Right ventricle myocardium superior (tissue), 1 donor: ENCODE data around the gene INSYN1. TPM values are rescaled to one million over a fixed set of nuclear protein-coding genes. Genes with fewer than 3 reads are reported as not detected.
A peak's percentile ranks its signal among the peaks of the same experiment; 100 is the strongest.
"Not testable (repeated sequence)": the region's sequence is repeated elsewhere in the genome, so short reads cannot be mapped to it uniquely, and the experiment has no call there.

ENCODE experiments used
- ATAC-seq: fragments of 200-7000 bp; cut with Tn5 transposase; one replicate; pipeline ENCODE4 v1.9.1; 2020; ENCODE audit warnings: mild to moderate bottlenecking; ENCODE audit not compliant: poor library complexity
- DNase-seq: peaks from one replicate; pipeline ENCODE4 v3.0.0-alpha.2; 2020
- intact Hi-C: fragments of 100-400 bp; cut with DNase I; formaldehyde crosslinking; loops from one replicate; pipeline ENCODE4 v1.11.2; 2022
- total RNA-seq: library from RNA; stranded (reverse); fragmentation: NEBNext Ultra II Directional; extraction: Animal tissue kit (Norgen Biotek cat#: 25700); gene quantifications from one replicate; pipeline ENCODE4 v1.2.1, GENCODE V29; 2021
- donor health status: DM: no; HTN: yes; CAD: no; lungs with severe emphysema.

The INSYN1 gene
- total RNA-seq, 1 donor from 2014 or later, result 155 TPM

- intact Hi-C loops, result no loop called here
- DNase-seq (peak; percentile 63), ATAC-seq (peak; percentile 84)
Measured at GRCh38 chr15:73727330-73727976, 25.7 kb downstream of the INSYN1 start.

DNA sequence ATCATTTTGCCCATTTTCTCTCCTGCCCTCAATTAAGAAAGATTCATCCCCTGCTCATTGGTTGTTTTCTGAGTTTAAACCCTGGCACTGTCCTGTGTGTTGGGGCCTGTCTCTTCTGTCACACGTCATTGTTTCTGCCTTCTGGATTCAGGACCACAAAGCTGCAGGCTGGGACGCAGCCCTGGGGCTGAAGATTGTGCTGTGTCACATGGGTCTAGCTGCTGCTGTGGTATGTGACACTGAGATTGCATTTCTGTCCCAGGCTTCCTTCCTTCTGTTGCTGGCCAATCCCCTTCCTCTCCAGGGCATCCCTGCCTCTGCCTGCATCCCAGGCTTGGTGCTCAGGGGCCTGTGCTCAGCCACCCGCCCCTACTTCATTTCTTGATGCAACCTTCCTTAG lies 28.9 kb downstream of the INSYN1 start:
- ATAC-seq (peak; percentile 23), DNase-seq (no peak)
- intact Hi-C loops, result no loop called here

DNA sequence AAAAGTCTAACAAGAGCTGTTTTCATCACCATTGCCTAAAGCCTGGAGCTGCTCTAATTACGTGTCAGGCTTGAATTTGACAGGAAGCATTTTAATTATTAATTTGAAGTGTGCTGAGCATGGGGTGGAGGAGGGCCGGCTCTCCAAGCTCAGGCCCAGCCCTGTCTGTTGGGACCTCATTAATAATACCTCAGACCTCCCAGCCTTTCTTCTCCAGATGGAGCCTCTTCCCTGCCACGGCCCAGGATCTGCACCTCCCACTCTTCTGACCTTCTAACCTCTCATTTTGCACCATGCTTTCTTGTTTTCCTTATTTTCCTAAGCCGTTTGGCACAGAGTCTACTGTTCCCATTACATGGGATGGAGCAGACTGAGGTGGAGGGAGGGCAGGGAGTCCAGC lies 30.0 kb downstream of the INSYN1 start:
- ATAC-seq, result no peak
- intact Hi-C loops, result no loop called here
- DNase-seq, result no peak

DNA sequence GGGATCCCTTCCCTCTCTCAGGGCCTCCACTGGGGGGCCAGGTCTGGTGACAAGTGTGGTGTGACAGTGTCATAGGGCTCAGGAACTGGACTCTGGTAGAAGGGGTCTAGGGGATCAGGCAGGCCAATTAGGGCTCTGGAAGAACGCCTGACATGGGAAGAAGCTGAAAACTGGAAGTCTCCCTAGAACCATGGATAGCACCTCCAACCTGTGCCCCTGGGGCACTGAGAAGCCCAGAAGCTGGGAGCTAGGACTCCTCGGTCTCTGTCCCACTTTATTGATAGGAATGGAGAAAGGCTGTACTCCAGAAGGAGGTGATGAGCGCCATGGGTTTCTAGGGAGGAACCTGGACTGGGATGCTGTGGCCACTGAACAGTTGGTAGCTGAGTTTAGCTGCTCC lies 30.7 kb downstream of the INSYN1 start:
- intact Hi-C loops, result no loop called here

GRCh38 chr15:73718694-73719093 lies 34.5 kb downstream of the INSYN1 start:
- peak; percentile 10 for ATAC-seq
- DNase-seq, result no peak
- intact Hi-C loops, result loop anchor here (10.0 kb wide), 1 partner anchor 56 kb away; no protein-coding TSS in a partner anchor

More for the DNA sequence above, 30.7 kb downstream of the INSYN1 start:
- DNase-seq (no peak), ATAC-seq (no peak)

GRCh38 chr15:73717802-73718201 lies 35.3 kb downstream of the INSYN1 start:
- intact Hi-C loops, result loop anchor here (10.0 kb wide), 1 partner anchor 57 kb away; no protein-coding TSS in a partner anchor
- ATAC-seq, result no peak
- no peak for DNase-seq

- DNase-seq (no peak), ATAC-seq (no peak)
- intact Hi-C loops, result loop anchor here (10.0 kb wide), 1 partner anchor 58 kb away; no protein-coding TSS in a partner anchor
Measured at GRCh38 chr15:73717206-73717605, 35.9 kb downstream of the INSYN1 start.

DNA sequence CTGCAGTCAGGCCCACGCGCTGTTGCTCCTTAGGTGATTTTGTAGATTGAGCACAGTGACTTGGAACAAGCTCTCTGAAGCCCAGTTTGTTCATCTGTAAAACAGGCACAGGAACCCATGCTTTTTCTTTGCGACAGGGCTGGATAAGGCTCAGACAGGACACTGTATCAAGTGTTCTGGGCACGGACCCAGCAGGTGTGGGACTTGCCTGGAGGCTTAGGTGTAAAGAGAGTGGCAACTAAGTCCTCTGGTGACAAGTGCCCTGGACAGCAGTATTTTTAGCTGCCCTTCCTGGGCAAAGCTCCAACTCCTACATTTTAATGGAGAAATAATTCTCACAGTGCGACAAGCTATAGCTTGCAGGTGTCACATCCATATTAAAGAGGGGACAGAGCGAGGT lies 36.7 kb downstream of the INSYN1 start:
- intact Hi-C loops, result loop anchor here (10.0 kb wide), 1 partner anchor 58 kb away; no protein-coding TSS in a partner anchor
- peak; percentile 87 for ATAC-seq
- DNase-seq, result peak; percentile 91

DNA sequence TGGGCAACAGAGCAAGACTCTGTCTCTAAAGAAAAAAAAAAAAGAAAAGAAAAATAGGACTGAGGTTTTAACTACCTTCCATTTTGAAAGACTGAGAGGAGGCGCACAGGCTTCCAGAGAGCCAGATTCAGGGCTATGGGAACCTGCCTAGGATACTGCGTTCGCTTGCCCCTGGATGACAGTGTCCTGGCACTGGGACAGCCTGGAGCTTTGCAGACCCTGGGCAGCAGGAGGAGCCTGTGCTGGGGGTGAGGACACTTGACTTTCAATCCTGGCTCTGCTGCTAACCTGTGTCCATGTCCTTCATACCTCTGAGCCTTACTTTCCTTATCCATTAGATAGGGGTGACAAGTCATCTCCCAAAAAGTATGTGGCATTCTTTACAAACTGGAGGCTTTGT lies 37.7 kb downstream of the INSYN1 start:
- peak; percentile 67 for DNase-seq
- peak; percentile 75 for ATAC-seq
- intact Hi-C loops, result loop anchor here (10.0 kb wide), 1 partner anchor 59 kb away; no protein-coding TSS in a partner anchor

DNA sequence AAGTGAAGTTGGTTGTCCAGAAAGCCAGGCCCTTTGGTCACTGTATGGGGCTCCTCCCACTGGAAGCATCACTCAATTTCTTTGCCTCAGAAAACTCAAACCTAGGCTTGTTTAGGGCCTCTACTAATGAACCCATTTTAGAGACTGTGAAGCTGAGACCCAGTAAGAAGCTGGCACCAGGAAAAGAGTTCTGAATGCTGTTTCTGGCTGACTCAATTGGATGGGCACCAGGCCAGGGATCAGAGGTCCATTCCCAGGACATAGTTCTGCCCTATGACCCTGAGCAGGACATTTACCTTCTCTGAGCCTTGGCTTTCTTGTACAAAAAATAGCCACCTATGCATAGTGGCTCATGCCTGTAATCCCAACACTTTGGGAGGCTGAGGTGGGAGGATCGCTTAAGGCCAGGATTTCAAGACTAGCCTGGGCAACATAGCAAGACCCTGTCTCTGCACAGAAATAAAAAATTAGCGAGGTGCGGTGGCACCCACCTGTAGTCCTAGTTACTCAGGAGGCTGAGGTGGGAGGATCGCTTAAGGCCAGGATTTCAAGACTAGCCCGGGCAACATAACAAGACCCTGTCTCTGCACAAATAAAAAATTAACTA lies 38.4 kb downstream of the INSYN1 start:
- no peak for DNase-seq
- no peak for ATAC-seq
- intact Hi-C loops, result loop anchor here (5.0 to 10.0 kb wide), 2 partner anchors 60 to 193 kb away; no protein-coding TSS in a partner anchor

DNA sequence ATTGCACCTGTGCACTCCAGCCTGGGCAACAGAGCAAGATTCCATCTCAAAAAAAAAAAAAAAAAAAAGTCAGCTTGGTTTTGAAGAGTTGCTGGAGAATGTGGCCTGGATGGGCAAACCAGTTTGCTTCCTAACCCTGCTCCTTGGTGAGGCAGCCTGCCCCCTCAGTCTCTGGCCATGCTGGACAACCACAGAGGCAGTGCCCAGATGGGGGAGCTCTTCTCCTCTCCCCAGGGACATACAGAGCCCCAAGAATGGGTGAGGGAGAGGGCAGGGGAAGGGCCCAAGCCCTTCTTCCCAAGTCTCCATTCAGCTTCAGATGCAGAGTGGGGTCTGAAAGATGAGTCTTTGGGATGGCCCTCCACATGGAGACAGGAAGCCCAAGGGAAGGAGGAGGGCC lies 41.0 kb downstream of the INSYN1 start:
- intact Hi-C loops, result loop anchor here (5.0 to 10.0 kb wide), 2 partner anchors 63 to 195 kb away; no protein-coding TSS in a partner anchor
- DNase-seq, result no peak
- ATAC-seq, result no peak

DNA sequence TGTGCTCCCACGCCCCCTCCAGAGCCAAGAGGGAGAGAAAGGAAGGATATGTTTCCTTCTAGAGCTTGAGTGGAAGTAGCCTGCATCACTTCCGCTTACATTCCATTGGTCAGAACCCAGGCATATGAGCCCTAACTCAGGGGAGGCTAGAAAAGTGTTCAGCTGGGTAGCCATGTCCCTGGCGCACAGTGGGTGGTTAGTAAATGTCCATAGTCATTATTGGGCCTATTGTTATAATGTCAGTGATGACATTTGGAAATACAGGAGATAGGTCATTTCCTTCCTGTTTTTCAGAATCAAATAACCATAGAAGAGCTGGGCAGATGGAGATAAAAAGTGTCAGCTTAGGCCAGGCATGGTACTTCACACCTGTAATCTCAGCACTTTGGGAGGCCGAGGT lies 41.6 kb downstream of the INSYN1 start:
- intact Hi-C loops, result loop anchor here (5.0 to 10.0 kb wide), 2 partner anchors 63 to 196 kb away; no protein-coding TSS in a partner anchor
- ATAC-seq, result no peak
- no peak for DNase-seq

GRCh38 chr15:73710321-73710720 lies 42.8 kb downstream of the INSYN1 start:
- ATAC-seq, result no peak

DNA sequence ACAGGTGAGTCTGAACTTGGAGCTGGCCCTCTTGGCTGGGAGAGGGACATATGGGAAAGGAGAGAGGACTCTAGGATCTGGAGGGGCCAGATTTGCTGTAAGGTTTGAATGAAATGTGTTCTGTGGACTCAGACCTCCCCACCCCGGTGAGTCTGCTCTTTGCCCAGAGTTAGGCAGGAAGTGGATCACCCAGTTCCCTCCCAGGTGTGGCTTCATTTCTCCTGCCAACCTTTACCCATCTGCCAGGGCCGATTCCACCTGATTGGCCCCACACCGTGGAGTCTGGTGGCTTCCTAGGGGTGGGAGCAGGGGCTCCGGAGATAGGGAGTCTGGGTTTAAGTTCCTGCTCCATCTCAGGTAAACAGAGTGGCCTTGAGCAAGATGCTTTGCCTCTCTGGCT lies 43.5 kb downstream of the INSYN1 start:
- DNase-seq (no peak), ATAC-seq (no peak)
- intact Hi-C loops, result loop anchor here (5.0 to 10.0 kb wide), 3 partner anchors 65 to 405 kb away; no protein-coding TSS in a partner anchor

More at GRCh38 chr15:73710321-73710720, 42.8 kb downstream of the INSYN1 start:
- intact Hi-C loops, result loop anchor here (5.0 to 10.0 kb wide), 2 partner anchors 64 to 197 kb away; no protein-coding TSS in a partner anchor
- no peak for DNase-seq

GRCh38 chr15:73709241-73709640 lies 43.9 kb downstream of the INSYN1 start:
- no peak for ATAC-seq
- no peak for DNase-seq
- intact Hi-C loops, result loop anchor here (10.0 kb wide), 1 partner anchor 404 kb away; no protein-coding TSS in a partner anchor

DNA sequence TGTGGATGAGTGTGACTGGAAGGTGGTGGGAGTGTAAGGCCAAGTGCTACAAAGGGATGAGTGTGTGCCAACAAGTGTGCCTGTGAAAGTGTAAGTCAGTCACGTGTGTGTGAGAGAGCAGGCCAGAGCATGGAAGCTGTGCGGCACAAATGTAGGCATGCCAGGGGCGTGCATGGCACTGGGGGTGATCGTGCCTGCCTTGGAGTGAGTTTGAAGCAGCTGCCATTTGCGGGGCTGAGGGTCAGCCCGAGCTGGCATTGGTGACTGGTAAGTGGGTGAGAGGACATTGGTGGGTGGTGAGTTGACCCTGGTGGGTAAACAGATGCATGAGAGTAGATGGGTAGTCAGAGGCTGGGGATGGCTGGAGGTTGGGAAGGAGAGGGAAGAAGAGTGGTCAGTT lies 44.5 kb downstream of the INSYN1 start:
- DNase-seq (no peak), ATAC-seq (no peak)
- intact Hi-C loops, result loop anchor here (10.0 kb wide), 1 partner anchor 404 kb away; no protein-coding TSS in a partner anchor

DNA sequence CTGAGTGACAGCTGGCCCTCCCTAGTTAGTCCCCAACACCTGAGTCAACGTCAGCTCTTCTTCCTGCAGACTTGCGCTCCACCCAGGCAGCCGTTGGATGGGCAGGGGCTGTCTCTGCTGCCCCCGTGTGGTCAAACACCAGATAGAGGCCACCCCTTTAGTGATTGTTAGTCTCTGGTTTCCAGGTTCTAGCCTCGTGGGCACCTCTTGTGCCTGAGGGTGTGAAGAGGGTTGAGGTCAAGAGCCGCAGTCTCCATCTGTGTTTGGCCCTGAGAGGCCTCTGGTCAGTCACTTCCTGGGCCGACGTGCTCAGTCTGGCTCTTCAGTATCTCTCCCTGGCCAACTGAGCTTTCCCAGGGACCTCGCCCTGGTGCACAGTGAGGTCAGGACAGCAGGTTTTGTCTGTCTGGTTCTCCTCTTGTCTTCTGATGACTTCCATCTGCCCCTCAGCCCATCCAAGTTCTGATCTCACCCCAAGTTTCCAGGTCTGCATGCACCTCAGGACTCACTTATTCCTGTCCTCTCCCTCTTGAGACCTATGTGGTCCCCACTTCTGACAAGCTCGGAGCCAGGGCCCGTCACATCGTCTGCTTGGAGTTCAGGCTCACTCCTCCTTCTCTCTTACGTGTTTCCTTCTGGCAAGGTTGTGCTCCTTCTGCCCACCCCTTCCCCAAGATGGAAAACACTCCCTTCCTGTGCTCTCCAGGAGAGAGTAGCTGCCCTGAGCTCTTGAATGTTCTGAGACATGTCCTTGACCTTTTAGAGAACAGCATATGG lies 48.1 kb downstream of the INSYN1 start:
- intact Hi-C loops, result loop anchor here (5.0 to 10.0 kb wide), 2 partner anchors 143 to 400 kb away; no protein-coding TSS in a partner anchor
- DNase-seq, result peak; percentile 69
- peak; percentile 72 for ATAC-seq

DNA sequence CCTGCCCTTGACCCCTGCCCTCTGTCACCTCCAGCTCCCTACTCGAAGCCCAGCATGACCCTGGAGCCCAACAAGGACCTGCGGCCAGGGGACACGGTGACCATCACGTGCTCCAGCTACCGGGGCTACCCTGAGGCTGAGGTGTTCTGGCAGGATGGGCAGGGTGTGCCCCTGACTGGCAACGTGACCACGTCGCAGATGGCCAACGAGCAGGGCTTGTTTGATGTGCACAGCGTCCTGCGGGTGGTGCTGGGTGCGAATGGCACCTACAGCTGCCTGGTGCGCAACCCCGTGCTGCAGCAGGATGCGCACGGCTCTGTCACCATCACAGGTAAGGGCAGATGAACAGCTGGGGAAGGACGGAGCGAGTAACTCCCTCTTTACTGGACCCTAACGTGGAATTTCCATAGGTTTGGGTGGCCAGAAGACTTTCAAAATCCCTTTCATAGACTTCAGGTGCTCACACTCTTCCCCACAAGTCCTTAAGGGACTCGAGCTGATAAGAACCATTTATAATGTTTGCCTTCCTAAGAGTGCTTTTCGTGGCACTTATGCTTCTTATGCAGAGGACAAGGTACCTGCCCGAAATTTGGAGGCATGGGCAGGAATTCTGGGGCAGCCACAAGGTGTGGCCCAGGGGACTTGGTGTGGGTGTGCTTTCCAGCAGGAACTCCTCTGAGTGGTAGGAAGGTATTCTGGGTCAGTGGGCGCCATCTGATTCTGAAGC lies 48.8 kb downstream of the INSYN1 start:
- intact Hi-C loops, result loop anchor here (5.0 to 10.0 kb wide), 2 partner anchors 142 to 400 kb away; no protein-coding TSS in a partner anchor
- not testable (repeated sequence) for ATAC-seq, DNase-seq
